ENCODE data around the gene SDCCAG8. TPM values are rescaled to one million over a fixed set of nuclear protein-coding genes. Genes with fewer than 3 reads are reported as not detected.

Gene SDCCAG8
- total RNA-seq, 1 experiment from 2014 or later: 10.0 TPM

- H3K56ac ChIP-seq (ENCODE audit: insufficient read length, low read depth, low read length): no peak overlapping the region
Observed at GRCh38 chr1:243254233-243254926, 1.5 kb upstream of the SDCCAG8 start.

More at GRCh38 chr1:243254233-243254926, 1.5 kb upstream of the SDCCAG8 start:
- Histone ChIP-seq H3K27ac (ENCODE audit: insufficient read length, low read depth, low read length) (peak overlapping the region; percentile 2), H3T11ph (ENCODE audit: low read length) (no peak overlapping the region), H3K4ac (ENCODE audit: low read depth, low read length) (no peak overlapping the region), H2BK5ac (ENCODE audit: insufficient read length, low read length) (no peak overlapping the region), H3K18ac (ENCODE audit: insufficient read length, low read depth, low read length) (peak overlapping the region; percentile 65), H3K79me1 (ENCODE audit: insufficient read depth, low read depth, low read length, poor library complexity, severe bottlenecking) (no peaks in the 10 kb centered on the region), H3K4me2 (ENCODE audit: insufficient read depth, insufficient read length, low read length) (peak overlapping the region; percentile 80), H3K23ac (ENCODE audit: insufficient read length, low read depth, low read length) (no peak overlapping the region), H2BK15ac (ENCODE audit: low read depth, low read length) (no peak overlapping the region), H4K91ac (ENCODE audit: insufficient read length, low read depth, low read length) (no peak overlapping the region), H2BK20ac (ENCODE audit: low read depth, low read length, poor library complexity, severe bottlenecking) (no peak overlapping the region), H2AFZ (ENCODE audit: low read length) (no peak overlapping the region), H3K79me2 (ENCODE audit: insufficient read depth, low read length) (peaks cover 16% of the 10 kb centered on the region; the same call in 1 of the 2 replicates), H4K8ac (replicated peaks; ENCODE audit: insufficient read length, low read depth, low read length) (no peak overlapping the region), H3K23me2 (ENCODE audit: insufficient read length, low read depth, low read length, poor library complexity, severe bottlenecking) (peaks cover 13% of the 10 kb centered on the region), H3K14ac (ENCODE audit: insufficient read depth, low read length) (peak overlapping the region; percentile 82; the same call in 1 of the 2 replicates), H3K27me3 (ENCODE audit: insufficient read depth, low read length) (no peaks in the 10 kb centered on the region), H4K20me1 (ENCODE audit: control insufficient read depth, insufficient read depth, insufficient read length) (no peaks in the 10 kb centered on the region), H2AK5ac (ENCODE audit: insufficient read length, low read length) (no peak overlapping the region), H3K9ac (ENCODE audit: extremely low read depth, insufficient read length, low read length) (peak overlapping the region; percentile 64), H4K5ac (ENCODE audit: insufficient read length, low read depth, low read length) (no peak overlapping the region), H2BK12ac (ENCODE audit: insufficient read length, low read depth, low read length) (no peak overlapping the region), H3K4me1 (ENCODE audit: insufficient read depth, low read length) (peaks cover 2% of the 10 kb centered on the region; the same call in 1 of the 2 replicates), H2BK120ac (ENCODE audit: low read depth, low read length, poor library complexity, severe bottlenecking) (no peak overlapping the region), H3K9me3 (ENCODE audit: control insufficient read depth, low read depth, low read length) (no peaks in the 10 kb centered on the region)
- H3K4me1 Mint-ChIP-seq: peaks cover 35 to 46% of the 10 kb centered on the region in 2 experiments
- H3K27ac Mint-ChIP-seq: peak overlapping the region; percentile 96 to 99 (median 98)
- no peaks in the 10 kb centered on the region; a peak in 2 of 7 replicates for H3K36me3 Mint-ChIP-seq (ENCODE audit: insufficient read depth in 1 of 3, low read depth in 3 of 3)
- no peaks in the 10 kb centered on the region for H3K27me3 Mint-ChIP-seq (ENCODE audit: low read depth)
- no peak; the same call in 2 of the 3 replicates for TF ChIP-seq CTCF (conservative IDR thresholded peaks at IDR 0.05)
- DNase-seq: peak; percentile 61
- H3K4me3 Mint-ChIP-seq: peak overlapping the region; percentile 98 to 99
- no CpG with 5 or more reads among the region's 50 CpGs for WGBS (ENCODE audit: extremely low coverage, insufficient read length, low lambda C conversion rate)
- no peaks in the 10 kb centered on the region for H3K9me3 Mint-ChIP-seq
